Stimulated activated CD4-positive, alpha-beta T cell treated with anti-CD3 and anti-CD28 coated beads, Interleukin-12 subunit alpha, Interleukin-12 subunit beta, amount 100 ng/mL, for 4 hours (primary cell): ENCODE results near the gene LDLRAD4.

Source experiments
- DNase-seq: peaks from one replicate; pipeline ENCODE4 v3.0.0-alpha.2; 2020

LDLRAD4 gene

GRCh38 chr18:13416208-13416607 is 197.6 kb downstream of the LDLRAD4 start:
- DNase-seq = no peak

- DNase-seq = no peak
These were observed 198.3 kb downstream of the LDLRAD4 start for GRCh38 chr18:13416848-13417247.

- DNase-seq = no peak
These were observed 199.6 kb downstream of the LDLRAD4 start for GRCh38 chr18:13418013-13418710.

- DNase-seq = no peak
These were observed 202.6 kb downstream of the LDLRAD4 start for GRCh38 chr18:13420969-13421686.

GRCh38 chr18:13422541-13423147 is 204.1 kb downstream of the LDLRAD4 start:
- DNase-seq = no peak

GRCh38 chr18:13423352-13423751 is 204.8 kb downstream of the LDLRAD4 start:
- DNase-seq = no peak

GRCh38 chr18:13424363-13424762 is 205.8 kb downstream of the LDLRAD4 start:
- DNase-seq = no peak

- DNase-seq = no peak
These were observed 207.0 kb downstream of the LDLRAD4 start for GRCh38 chr18:13425357-13426091.

GRCh38 chr18:13427354-13427753 is 208.8 kb downstream of the LDLRAD4 start:
- no peak for DNase-seq

- DNase-seq = no peak
These were observed 209.8 kb downstream of the LDLRAD4 start for GRCh38 chr18:13428319-13428718.

GRCh38 chr18:13429016-13429415 is 210.5 kb downstream of the LDLRAD4 start:
- DNase-seq = no peak

- DNase-seq = no peak
These were observed 211.4 kb downstream of the LDLRAD4 start for GRCh38 chr18:13429884-13430510.

GRCh38 chr18:13430663-13431062 is 212.1 kb downstream of the LDLRAD4 start:
- DNase-seq = no peak

- DNase-seq = no peak
These were observed 213.3 kb downstream of the LDLRAD4 start for GRCh38 chr18:13431886-13432285.

- DNase-seq = no peak
These were observed 214.6 kb downstream of the LDLRAD4 start for GRCh38 chr18:13433125-13433524.

GRCh38 chr18:13433685-13434084 is 215.1 kb downstream of the LDLRAD4 start:
- DNase-seq = no peak

GRCh38 chr18:13434854-13435253 is 216.3 kb downstream of the LDLRAD4 start:
- DNase-seq = no peak

GRCh38 chr18:13435586-13436333 is 217.2 kb downstream of the LDLRAD4 start:
- DNase-seq = no peak

- no peak for DNase-seq
These were observed 218.0 kb downstream of the LDLRAD4 start for GRCh38 chr18:13436576-13436975.

- no peak for DNase-seq
These were observed 218.5 kb downstream of the LDLRAD4 start for GRCh38 chr18:13437034-13437433.

- peak; percentile 38 for DNase-seq
These were observed 219.4 kb downstream of the LDLRAD4 start for GRCh38 chr18:13437796-13438506.
